ENCODE data around the gene CXXC5.

DNA sequence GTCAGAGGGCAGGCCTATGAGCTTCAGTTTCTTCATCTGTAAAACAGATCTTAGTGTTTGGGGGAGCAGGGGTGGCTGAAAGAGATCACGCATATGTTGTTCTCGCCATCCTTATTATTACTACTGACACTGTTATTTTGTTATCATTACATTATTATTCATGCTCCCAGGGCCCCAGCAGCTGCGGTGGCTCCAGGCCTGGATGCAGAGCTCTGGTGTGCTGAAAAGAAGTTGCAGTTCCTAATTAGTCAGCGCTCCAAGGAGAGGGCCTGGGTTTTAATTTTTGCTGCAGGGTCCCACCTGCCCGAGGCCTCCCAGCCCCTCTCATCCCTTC, 19.5 kb downstream of the CXXC5 start:
- TF ChIP-seq NFE2L1 (CRISPR knock-in tag; IDR thresholded peaks at IDR 0.05) = no peak
- no peak for TF ChIP-seq ZNF121 (CRISPR knock-in tag; IDR thresholded peaks at IDR 0.05)
- no peak for TF ChIP-seq TCF7 (CRISPR knock-in tag; IDR thresholded peaks at IDR 0.05; ENCODE audit: low read depth)
- TF ChIP-seq, protein P1, sequence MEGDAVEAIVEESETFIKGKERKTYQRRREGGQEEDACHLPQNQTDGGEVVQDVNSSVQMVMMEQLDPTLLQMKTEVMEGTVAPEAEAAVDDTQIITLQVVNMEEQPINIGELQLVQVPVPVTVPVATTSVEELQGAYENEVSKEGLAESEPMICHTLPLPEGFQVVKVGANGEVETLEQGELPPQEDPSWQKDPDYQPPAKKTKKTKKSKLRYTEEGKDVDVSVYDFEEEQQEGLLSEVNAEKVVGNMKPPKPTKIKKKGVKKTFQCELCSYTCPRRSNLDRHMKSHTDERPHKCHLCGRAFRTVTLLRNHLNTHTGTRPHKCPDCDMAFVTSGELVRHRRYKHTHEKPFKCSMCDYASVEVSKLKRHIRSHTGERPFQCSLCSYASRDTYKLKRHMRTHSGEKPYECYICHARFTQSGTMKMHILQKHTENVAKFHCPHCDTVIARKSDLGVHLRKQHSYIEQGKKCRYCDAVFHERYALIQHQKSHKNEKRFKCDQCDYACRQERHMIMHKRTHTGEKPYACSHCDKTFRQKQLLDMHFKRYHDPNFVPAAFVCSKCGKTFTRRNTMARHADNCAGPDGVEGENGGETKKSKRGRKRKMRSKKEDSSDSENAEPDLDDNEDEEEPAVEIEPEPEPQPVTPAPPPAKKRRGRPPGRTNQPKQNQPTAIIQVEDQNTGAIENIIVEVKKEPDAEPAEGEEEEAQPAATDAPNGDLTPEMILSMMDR (IDR thresholded peaks at IDR 0.05) = no peak
- TF ChIP-seq, protein P2, sequence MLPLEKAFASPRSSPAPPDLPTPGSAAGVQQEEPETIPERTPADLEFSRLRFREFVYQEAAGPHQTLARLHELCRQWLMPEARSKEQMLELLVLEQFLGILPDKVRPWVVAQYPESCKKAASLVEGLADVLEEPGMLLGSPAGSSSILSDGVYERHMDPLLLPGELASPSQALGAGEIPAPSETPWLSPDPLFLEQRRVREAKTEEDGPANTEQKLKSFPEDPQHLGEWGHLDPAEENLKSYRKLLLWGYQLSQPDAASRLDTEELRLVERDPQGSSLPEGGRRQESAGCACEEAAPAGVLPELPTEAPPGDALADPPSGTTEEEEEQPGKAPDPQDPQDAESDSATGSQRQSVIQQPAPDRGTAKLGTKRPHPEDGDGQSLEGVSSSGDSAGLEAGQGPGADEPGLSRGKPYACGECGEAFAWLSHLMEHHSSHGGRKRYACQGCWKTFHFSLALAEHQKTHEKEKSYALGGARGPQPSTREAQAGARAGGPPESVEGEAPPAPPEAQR (CRISPR knock-in tag; IDR thresholded peaks at IDR 0.05) = no peak
